GM19351 (cell line): ENCODE measurements around the gene CLMN.
A peak's percentile ranks its signal among the peaks of the same experiment; 100 is the strongest.

Experiments
- ATAC-seq: cut with Tn5 transposase; IDR thresholded peaks from one replicate; pipeline ENCODE4 v1.9.1; 2021; ENCODE audit warnings: mild to moderate bottlenecking, moderate library complexity; ENCODE audit not compliant: unreplicated experiment

Gene CLMN

DNA sequence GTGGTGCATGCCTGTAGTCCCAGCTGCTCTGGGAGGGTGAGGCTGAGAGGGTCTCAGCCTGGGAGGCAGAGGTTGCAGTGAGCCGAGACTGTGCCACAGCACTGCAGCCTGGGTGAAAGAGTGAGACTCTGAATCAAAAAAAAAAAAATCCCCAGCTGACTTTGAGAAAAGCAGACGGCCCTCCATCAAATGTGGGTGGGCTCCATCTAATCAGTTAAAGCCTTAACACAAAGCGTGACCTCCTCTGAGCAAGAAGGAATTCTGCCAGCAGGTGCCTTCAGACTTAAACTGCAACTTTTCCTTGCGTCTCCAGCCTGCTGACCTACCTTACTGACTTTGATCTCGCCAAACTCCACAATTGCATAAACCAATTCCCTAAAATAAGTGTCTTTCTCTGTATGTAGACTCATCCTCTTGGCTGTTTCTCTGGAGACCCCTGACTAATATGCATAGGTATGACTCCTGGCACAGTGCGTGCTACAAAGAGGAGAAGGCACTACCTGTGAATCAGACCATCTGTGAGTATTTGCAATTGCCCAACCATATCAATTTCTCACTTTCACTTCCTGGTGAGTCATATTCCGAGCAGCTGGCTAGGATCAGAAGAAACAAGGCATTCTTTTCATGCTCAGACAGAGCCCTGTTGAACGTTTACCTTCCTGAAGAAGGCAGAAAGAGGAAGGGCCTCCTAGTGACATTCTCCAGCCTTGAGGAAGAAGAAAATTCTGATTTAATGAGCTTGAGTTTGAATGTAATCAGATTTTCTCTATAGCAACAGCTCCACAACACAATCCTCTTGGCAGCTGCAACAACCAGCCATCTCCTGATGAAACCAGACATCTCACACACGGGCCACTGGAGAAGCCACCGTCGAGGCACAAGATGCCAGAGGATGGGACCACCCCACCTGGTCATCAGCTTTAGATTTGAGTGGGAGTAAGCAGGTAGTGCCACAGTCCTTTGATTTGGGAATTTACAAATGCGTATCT lies 54.3 kb downstream of the CLMN start:
- ATAC-seq: peak; percentile 92

DNA sequence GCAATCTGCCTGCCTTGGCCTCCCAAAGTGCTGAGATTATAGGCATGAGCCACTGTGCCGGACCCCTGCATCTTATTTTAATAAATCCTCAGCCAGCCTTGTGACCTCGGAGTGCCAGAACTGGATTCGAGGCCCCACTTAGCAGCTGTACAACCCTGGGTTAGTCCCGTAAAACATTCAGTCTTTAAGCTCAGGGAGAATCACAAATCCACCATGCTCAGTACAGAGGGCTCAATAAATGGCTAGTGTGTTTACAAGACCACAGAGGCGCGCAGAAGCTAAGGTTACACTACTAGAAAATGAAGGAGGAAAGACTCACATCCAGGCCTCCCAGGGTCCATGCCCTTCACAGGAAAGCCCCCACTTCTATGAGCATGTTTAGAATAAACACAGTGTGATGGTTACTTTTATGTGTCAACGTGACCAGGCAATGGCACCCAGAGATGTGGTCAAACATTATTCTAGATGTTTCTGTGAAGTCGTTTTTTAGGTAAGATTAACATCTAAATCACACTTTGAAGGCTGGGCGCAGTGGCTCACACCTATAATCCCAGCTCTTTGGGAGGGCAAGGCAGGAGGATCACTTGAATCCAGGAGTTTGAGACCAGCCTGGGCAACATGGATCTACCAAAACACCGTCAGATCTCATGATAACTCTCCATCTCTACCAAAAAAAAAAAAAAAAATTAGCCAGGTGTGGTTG lies 55.3 kb downstream of the CLMN start:
- no peak for ATAC-seq

DNA sequence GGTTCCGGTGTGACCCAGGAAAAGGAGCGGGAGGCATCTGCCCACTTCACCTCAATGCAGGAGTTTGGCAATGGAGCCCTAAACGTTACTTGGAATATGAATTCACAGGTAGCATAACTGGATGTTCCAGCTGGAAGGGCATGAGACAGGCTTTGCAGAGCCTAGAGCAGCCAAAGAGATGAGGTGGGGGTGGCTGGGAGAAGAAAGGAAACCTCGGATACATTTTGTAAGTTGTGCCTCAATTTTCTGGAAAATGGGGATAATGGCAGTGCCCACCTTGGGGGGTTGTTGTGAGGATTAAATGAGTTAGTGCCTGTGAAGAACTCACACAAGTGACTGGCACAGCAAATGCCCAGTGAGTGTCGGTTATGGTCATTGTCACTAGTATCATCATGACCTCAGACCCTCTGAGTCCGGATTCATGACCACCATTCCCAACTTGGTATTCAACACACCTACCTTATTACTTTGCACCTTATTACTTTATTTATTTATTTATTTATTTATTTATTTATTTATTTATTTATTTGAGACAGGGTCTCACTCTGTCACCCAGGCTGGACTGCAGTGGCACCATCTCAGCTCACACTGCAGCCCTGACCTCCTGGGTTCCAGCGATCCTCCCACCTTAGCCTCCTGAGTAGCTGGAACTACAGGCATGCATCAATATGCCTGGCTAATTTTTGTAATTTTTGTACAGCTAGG lies 56.0 kb downstream of the CLMN start:
- no peak for ATAC-seq

DNA sequence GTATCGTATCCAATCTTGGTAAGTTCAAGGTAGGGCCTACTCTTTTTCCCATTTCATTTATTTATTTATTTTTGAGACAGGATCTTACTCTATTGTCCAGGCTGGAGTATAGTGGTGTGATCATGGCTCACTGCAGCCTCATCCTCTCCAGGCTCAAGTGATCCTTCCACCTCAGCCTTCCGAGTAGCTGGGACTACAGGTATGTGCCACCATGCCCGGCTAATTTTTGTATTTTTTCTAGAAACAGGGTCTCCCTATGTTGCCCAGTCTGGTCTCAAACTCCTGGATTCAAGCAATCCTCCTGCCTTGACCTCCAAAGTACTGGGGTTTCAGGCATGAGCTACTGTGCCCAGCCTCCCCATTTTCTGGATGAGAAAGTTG lies 57.2 kb downstream of the CLMN start:
- no peak for ATAC-seq

DNA sequence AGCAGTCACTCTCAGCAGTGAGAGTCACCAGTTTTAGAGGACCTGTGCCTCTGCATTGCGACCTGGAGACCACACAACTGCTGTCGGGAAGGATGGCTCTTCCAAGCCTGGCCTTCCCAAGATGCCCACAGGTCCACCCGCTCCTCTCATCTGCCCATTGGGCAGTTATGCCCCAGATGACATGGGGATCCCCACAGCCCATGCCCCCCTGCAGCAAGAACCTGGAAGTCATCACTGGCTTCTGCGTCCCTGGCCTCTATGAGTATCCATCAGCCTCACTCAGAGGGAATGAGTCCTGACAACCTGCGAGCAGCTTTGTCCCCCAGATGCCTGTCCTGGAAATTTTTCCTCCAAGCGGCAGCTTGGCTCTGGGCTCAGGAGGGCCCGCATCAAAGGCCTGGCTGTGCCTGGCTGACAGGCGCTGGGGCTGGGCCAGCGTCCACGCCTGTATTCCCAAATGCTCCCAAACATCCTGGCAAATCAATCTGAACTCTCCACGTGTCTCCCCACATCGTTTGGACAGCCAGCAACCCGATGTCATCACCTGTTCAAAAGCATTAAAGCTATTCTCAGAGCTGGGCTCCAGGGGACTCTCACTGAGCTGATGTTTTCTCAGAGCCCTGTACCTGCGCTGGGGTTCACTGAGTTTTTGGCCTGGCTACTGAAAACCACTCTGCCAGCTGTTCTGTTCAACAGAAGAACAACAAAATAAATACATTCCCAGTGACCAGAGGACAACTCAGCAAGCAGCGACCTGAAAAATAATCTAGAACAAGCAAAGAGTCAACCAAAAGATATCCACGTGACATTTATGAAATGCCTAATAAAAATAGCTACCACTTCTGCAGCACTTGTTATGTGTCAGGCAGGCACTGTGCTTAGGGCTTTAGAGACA lies 57.8 kb downstream of the CLMN start:
- no peak for ATAC-seq

DNA sequence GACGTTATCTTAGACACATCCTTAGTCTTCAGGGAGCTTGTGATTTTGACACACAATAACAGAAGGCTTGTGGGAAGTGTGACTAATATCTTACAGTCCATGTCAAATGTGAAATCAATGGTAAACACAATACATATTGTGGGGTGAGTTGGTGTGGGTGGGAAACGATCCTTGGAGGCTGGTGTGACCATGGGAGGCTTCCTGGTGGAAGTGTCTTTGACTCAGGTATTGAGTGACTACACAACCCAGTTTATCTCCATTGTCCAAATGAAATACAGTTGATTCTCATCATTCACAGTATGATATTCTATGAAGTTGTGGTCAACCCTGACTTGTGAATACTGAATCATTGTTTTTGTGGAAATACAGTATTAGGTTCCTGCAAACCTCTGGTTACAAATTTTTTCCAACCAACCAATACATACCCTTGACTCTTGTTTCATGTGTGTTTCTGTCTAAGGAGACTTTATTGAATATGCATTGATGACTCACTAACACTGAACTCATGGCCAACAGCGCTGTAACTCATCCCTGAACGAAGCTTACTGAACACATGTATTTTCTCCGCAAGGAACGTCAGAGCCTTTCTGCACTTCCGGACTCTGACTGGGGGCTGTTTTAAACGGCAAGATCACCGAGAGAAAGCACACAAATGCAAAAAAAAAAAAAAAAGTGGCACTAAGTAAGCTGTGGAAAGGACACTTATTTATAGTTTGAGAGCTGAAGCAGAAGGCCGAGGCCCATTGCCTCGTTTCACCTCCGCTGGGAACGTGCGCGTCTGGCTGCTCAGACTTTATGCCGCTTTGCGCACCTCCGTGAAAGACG lies 59.0 kb downstream of the CLMN start:
- ATAC-seq: no peak

DNA sequence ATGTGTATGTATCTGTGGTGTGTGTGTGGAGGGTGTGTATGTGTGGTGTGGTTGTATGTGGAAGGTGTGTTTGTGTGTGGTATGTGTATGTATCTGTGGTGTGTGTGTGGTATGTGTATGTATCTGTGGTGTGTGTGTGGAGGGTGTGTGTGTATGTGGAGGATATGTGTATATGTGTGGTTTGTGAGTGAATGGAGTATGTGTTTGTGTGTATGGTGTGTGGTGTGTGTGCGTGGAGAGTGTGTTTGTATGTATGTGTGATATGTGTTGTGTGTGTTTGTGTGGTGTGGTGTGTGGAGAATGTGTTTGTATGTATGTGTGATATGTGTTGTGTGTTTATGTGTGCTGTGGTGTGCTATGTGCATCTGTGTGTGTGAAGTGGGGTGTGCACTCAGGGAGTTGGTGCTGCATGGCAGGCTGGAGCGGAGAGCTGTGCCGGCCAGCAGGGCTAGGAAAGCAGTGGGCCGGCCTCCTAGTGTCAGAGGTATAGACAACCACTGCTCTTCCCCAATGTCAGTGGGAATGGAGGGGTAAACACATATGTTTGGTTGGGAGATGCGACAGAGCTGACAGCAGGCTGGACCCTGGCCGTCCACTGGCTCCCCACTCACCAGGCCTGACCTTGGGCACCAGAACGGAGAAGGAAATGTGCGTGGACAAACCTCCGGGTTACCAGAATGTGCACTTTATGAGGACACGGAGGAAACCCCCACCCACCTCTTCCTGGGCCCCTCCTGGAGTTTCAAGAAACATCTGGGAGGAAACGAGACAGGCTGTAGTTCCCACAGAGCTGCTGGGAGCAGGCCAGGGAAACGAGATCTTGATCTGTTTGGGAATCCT lies 60.7 kb downstream of the CLMN start:
- no peak for ATAC-seq

DNA sequence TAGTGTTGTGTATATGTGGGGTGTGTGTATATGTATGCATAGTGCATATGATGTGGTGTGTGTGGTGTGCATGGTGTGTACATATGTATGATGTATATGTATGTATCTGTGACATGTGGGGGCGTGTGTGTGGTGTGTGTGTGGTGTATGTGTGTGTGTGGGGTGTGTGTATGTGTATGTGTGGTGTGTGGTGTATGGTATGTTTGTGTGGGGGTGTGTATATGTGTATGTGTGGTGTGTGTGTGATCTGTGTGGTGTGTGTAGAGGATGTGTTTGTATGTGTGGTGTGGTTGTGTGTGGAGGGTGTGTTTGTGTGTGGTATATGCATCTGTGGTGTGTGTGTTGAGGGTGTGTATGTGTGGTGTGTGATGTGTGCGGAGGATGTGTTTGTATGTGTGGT lies 61.6 kb downstream of the CLMN start:
- no peak for ATAC-seq

DNA sequence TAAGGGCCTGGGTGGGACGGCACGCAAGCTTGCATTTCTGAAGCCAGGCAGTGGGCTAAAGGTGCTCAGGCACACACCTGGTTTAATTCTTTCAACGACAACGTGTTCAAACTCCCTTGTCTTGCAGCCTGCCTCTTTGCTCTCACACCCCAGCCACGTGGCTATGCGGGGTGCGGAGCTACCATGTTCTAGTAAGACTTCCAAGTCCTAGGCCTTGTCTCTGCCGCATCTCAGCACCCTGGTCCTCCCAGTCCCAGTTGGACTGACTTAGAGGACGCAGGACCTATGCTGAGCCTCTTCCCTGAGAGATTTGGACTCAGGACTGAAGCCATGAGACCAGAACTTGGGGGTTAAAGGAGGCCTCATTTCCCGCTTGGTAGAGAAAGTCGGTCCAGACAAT lies 62.2 kb downstream of the CLMN start:
- no peak for ATAC-seq

DNA sequence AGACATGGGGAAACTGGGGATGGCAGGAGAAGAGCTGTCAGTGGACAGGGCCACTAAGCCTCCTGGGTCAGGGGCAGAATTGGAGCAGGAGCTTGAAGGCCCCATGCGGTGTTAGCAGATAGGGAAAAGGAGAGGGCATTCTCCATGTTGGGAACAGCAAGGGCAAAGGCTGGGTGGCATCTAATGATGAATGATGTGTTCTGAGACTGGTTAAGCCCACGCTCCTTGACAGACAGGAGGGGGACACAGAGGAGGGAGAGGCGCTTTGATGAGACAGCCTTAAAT lies 63.0 kb downstream of the CLMN start:
- no peak for ATAC-seq

DNA sequence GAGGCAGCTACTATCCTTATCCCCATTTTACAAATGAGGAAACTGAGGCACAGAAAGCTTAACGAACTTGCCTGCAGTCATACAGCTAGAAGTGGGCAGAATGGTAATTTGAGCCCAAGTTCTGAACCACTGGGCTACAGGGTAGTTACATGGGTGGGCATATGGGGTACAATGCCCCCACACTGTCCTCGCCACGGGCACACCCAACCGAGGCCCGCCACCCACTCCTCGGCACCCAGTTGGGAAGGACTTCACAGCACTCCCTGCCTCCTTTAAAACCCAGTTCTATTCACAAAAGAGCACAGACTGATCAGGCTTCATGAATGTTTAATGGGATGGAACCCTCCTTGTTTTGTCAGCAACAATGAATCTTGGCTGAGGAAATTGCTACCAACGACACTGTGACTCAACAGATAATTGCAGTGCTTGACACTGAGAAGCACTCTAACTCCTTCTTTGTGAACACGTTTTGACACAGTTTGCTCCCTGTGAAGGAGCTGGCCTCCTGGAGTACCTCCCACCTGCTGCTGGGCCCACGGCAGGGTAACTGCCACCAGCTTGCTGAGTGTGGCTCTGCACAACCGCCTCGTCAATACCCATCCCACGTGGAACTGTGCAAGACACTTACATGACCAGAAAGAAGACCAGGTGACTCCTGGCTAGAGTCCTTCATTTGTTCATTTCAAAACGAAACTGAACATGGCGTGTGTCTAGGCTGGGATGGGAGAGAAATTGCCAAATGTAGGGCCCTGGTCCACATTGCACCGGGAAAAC lies 63.5 kb downstream of the CLMN start:
- no peak for ATAC-seq

DNA sequence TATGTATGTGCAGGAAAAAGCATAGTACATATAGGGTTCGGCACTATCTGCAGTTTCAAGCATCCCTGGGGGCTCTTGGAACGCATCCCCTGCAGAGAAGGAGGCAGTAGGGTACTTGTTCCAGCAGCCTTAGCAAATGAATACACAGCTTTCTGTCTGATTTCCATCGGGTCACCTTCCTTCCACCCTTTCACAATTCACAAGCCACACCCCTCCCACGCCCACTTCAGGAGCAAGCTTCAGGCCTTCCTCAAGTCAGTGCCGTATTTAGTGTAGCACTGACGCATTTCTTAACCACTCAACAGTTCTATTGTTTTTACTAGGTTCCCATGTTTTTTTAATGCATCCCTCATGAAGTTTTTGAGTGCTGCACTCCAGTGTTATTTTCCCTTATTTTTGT lies 64.2 kb downstream of the CLMN start:
- ATAC-seq: peak; percentile 67

DNA sequence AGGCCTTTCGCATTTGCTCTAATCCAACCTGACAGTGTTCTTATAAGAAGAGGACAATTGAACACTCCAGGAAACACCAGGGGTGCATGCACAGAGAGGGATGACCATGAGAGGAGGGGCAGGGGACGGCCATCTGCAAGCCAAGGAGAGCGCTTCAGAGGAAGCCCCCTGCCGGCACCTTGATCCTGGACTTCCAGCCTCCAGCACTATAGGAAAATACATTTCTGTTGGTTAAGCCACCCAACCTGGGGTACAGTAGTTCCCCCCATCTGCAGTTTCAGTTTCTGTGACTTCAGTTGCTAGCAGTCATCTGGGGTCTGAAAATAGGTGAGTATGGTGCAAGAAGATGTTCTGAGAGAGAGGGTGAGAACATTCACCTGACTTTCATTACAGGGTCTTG lies 64.7 kb downstream of the CLMN start:
- ATAC-seq: peak; percentile 83

DNA sequence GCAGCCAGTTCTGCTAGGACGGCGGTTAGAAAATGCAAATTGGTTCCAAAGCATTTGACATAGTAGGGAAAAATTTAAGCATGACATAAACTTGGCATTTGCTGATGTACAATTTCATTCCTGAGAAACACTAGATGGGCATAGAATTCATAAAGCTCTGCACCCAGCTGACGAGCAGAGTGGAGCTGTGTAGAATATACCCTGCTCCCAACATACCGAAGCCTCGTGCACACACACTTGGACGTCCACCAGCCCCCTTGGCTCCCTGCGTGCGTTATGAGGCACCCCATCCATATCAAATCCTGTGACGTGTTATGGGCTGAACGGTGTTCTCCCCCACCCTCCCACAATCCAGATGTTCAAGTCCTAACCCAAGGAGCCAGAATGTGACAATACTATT lies 65.4 kb downstream of the CLMN start:
- no peak for ATAC-seq

DNA sequence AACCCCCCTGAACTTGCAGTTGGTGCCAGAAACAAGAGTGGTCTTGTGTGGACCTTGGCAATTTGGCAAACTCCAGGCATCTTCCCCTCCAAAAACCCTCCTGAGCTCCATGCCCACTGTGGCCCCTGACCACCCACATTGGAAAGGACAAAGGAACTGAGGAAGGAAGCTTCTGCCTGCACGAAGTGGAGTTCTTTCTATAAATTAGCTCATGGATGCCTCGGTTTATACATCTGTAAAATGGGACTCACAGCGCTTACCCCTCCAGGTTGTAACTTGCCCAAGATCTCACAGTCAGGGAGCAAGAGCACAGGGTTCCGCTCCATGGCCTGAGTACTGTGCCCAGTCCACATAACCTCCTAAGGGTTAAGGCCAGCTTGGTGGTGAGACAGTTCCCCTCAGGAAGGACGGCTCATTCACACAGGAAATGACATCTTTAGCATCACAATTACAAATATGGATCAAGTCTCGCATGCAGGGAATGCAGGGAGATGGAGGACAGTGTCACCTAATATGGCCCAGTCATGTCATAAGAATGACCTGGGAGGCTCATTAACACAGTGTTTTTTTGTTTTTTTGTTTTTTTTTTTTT lies 66.6 kb downstream of the CLMN start:
- no peak for ATAC-seq

DNA sequence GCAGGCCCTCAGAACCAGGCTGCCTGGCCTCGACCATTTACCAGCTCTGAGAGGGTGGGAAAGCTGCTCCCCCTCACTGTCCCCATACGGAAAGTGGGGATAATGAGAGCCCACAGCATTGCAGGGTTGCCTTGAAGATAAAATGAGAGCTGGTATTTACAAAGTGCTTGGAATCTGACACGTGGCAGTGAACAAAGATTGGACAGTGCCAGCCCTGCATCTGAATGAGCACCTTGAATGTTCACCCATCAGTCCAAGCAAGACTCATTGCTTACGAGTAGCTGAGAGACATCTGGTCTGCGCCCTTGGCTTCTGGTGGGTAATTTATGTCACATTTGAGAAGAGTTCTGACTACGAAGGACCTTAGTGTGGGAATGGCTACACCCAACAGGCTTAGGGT lies 67.5 kb downstream of the CLMN start:
- ATAC-seq: no peak

DNA sequence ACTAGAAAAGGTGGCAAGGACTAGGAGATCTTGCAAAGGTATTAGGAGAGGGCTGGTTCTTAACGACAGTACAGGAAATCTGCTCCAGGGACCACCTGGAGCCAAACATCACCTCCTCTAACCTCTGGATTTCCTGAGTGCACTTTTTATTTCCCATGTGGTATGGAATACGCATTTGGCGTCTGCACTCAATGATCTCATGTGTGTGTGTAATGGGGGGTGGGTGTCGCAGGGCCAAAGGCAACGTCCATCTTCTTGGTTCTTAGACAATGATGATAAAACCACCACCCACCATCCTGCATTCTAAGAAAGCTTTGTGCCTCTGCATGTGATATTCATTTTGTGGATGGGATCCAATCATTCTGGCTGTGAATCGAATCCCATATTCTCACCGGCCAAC lies 68.8 kb downstream of the CLMN start:
- no peak for ATAC-seq
